H9 (cell line): Measurements from ENCODE around the gene TCF15. TPM values are rescaled to one million over a fixed set of nuclear protein-coding genes. Genes with fewer than 3 reads are reported as not detected.

Experiments
- DNase-seq: peaks from one replicate; pipeline ENCODE4 v3.0.0-alpha.2; 2017
- H2AFZ ChIP-seq: one replicate; pipeline ENCODE4 v1.6.1; 2013; ENCODE audit warnings: mild to moderate bottlenecking, low read length, control low read depth, moderate library complexity
- H2AK5ac ChIP-seq: 2 replicates; pipeline ENCODE4 v1.6.1; 2013; ENCODE audit warnings: low read length, control low read depth, mixed read lengths; ENCODE audit not compliant: insufficient read length
- H2BK120ac ChIP-seq: one replicate; pipeline ENCODE4 v1.6.1; 2013; ENCODE audit warnings: low read depth, mild to moderate bottlenecking, low read length, control low read depth, inconsistent platforms; ENCODE audit not compliant: poor library complexity, severe bottlenecking
- H2BK12ac ChIP-seq: 2 replicates; pipeline ENCODE4 v1.6.1; 2013; ENCODE audit warnings: low read length, control low read depth, mixed read lengths, low read depth; ENCODE audit not compliant: insufficient read length
- H2BK15ac ChIP-seq: 2 replicates; pipeline ENCODE4 v1.6.1; 2013; ENCODE audit warnings: low read depth, low read length, control low read depth
- H2BK20ac ChIP-seq: one replicate; pipeline ENCODE4 v1.6.1; 2013; ENCODE audit warnings: low read depth, mild to moderate bottlenecking, low read length, control low read depth, inconsistent platforms; ENCODE audit not compliant: poor library complexity, severe bottlenecking
- H2BK5ac ChIP-seq: 2 replicates; pipeline ENCODE4 v1.6.1; 2013; ENCODE audit warnings: low read length, control low read depth, mixed read lengths; ENCODE audit not compliant: insufficient read length
- H3K14ac ChIP-seq: 2 replicates; pipeline ENCODE4 v1.6.1; 2013; ENCODE audit warnings: low read length, control low read depth; ENCODE audit not compliant: insufficient read depth
- H3K18ac ChIP-seq: 2 replicates; pipeline ENCODE4 v1.6.1; 2013; ENCODE audit warnings: low read depth, mild to moderate bottlenecking, mixed read lengths, low read length, control low read depth; ENCODE audit not compliant: insufficient read length
- H3K23ac ChIP-seq: 2 replicates; pipeline ENCODE4 v1.6.1; 2013; ENCODE audit warnings: low read length, control low read depth, mixed read lengths, low read depth; ENCODE audit not compliant: insufficient read length
- H3K23me2 ChIP-seq: 2 replicates; pipeline ENCODE4 v1.6.1; 2013; ENCODE audit warnings: low read depth, mild to moderate bottlenecking, mixed read lengths, low read length, control low read depth; ENCODE audit not compliant: insufficient read length, poor library complexity, severe bottlenecking
- H3K27ac ChIP-seq: 2 replicates; pipeline ENCODE4 v1.5.1; 2013; ENCODE audit warnings: low read length, control low read depth, mixed read lengths, low read depth; ENCODE audit not compliant: insufficient read length
- H3K27me3 ChIP-seq: 2 replicates; pipeline ENCODE4 v1.6.1; 2013; ENCODE audit warnings: low read length, control low read depth, inconsistent platforms; ENCODE audit not compliant: insufficient read depth
- H3K4ac ChIP-seq: 2 replicates; pipeline ENCODE4 v1.6.1; 2013; ENCODE audit warnings: low read depth, mild to moderate bottlenecking, control low read depth, inconsistent platforms, low read length, moderate library complexity
- H3K4me1 ChIP-seq: 2 replicates; pipeline ENCODE4 v1.6.1; 2013; ENCODE audit warnings: low read length, control low read depth, inconsistent platforms; ENCODE audit not compliant: insufficient read depth
- H3K4me2 ChIP-seq: 2 replicates; pipeline ENCODE4 v1.6.1; 2013; ENCODE audit warnings: low read length, control low read depth, mixed read lengths; ENCODE audit not compliant: insufficient read length, insufficient read depth
- H3K56ac ChIP-seq: 2 replicates; pipeline ENCODE4 v1.6.1; 2013; ENCODE audit warnings: low read depth, mild to moderate bottlenecking, mixed read lengths, low read length, control low read depth; ENCODE audit not compliant: insufficient read length
- H3K79me1 ChIP-seq: 2 replicates; pipeline ENCODE4 v1.6.1; 2013; ENCODE audit warnings: low read depth, mild to moderate bottlenecking, moderate library complexity, low read length, control low read depth, inconsistent platforms; ENCODE audit not compliant: insufficient read depth, poor library complexity, severe bottlenecking
- H3K79me2 ChIP-seq: 2 replicates; pipeline ENCODE4 v1.6.1; 2013; ENCODE audit warnings: low read length, control low read depth, inconsistent platforms; ENCODE audit not compliant: insufficient read depth
- H3K9ac ChIP-seq: 2 replicates; pipeline ENCODE4 v1.6.1; 2013; ENCODE audit warnings: low read length, control low read depth, mixed read lengths; ENCODE audit not compliant: insufficient read length; ENCODE audit errors: extremely low read depth
- H3K9me3 ChIP-seq: one replicate; pipeline ENCODE4 v1.6.1; 2013; ENCODE audit warnings: low read depth, low read length, inconsistent platforms; ENCODE audit not compliant: control insufficient read depth
- H3T11ph ChIP-seq: one replicate; pipeline ENCODE4 v1.6.1; 2013; ENCODE audit warnings: mild to moderate bottlenecking, low read length, control low read depth, inconsistent platforms
- H4K20me1 ChIP-seq: one replicate; pipeline ENCODE4 v1.6.1; 2013; ENCODE audit not compliant: control insufficient read depth, insufficient read length, insufficient read depth
- H4K5ac ChIP-seq: 2 replicates; pipeline ENCODE4 v1.6.1; 2013; ENCODE audit warnings: low read depth, mild to moderate bottlenecking, mixed read lengths, low read length, control low read depth; ENCODE audit not compliant: insufficient read length
- H4K8ac ChIP-seq: replicated peaks from 2 replicates; pipeline ENCODE4 v1.6.1; 2013; ENCODE audit warnings: low read length, control low read depth, mixed read lengths, low read depth; ENCODE audit not compliant: insufficient read length
- H4K91ac ChIP-seq: 2 replicates; pipeline ENCODE4 v1.6.1; 2013; ENCODE audit warnings: low read depth, mild to moderate bottlenecking, moderate library complexity, mixed read lengths, low read length, control low read depth; ENCODE audit not compliant: insufficient read length
- H3K27ac Mint-ChIP-seq, 3 experiments: 2 replicates in 2 of 3; 3 replicates in 1 of 3; pipeline ENCODE4 v1.8.0; 2020 to 2021; ENCODE audit warnings: mixed read lengths in 3 of 3, mild to moderate bottlenecking in 1 of 3, moderate library complexity in 1 of 3
- H3K27me3 Mint-ChIP-seq: 2 replicates; pipeline ENCODE4 v1.8.0; 2021; ENCODE audit warnings: low read depth, mild to moderate bottlenecking, moderate library complexity, mixed read lengths
- H3K36me3 Mint-ChIP-seq, 3 experiments: 2 replicates in 2 of 3; 3 replicates in 1 of 3; pipeline ENCODE4 v1.8.0; 2020 to 2021; ENCODE audit warnings: low read depth in 3 of 3, mixed read lengths in 3 of 3; ENCODE audit not compliant: insufficient read depth in 1 of 3
- H3K4me1 Mint-ChIP-seq, 2 experiments: 2 replicates each; pipeline ENCODE4 v1.8.0; 2020; ENCODE audit warnings: mixed read lengths in 2 of 2
- H3K4me3 Mint-ChIP-seq, 2 experiments: 2 replicates in 1 of 2; 3 replicates in 1 of 2; pipeline ENCODE4 v1.8.0; 2020 to 2021; ENCODE audit warnings: mild to moderate bottlenecking in 2 of 2, mixed read lengths in 2 of 2, moderate library complexity in 1 of 2
- H3K9me3 Mint-ChIP-seq, 2 experiments: 2 replicates in 1 of 2; 3 replicates in 1 of 2; pipeline ENCODE4 v1.8.0; 2020; ENCODE audit warnings: mild to moderate bottlenecking in 2 of 2, mixed read lengths in 2 of 2, moderate library complexity in 1 of 2
- CTCF ChIP-seq: fragments of 200-600 bp; sonication (generic); conservative IDR thresholded peaks from 3 replicates; pipeline ENCODE4 v1.8.0; 2021; ENCODE audit warnings: antibody characterized with exemption, mild to moderate bottlenecking
- WGBS: extraction: QIAGEN DNeasy Blood & Tissue Kit; methylation state at CpG from one replicate; pipeline ENCODE4 v1.1.7; 2013; ENCODE audit warnings: missing lambda C conversion rate, low lambda C conversion rate, mixed read lengths; ENCODE audit not compliant: insufficient read length; ENCODE audit errors: extremely low coverage; 5-methylcytosine and 5-hydroxymethylcytosine counted together
- total RNA-seq: library from RNA; stranded (reverse); gene quantifications from 2 replicates; pipeline ENCODE4 v1.2.1, GENCODE V29; 2021

The TCF15 gene
- total RNA-seq, 1 experiment from 2014 or later: 2.0 TPM

DNA sequence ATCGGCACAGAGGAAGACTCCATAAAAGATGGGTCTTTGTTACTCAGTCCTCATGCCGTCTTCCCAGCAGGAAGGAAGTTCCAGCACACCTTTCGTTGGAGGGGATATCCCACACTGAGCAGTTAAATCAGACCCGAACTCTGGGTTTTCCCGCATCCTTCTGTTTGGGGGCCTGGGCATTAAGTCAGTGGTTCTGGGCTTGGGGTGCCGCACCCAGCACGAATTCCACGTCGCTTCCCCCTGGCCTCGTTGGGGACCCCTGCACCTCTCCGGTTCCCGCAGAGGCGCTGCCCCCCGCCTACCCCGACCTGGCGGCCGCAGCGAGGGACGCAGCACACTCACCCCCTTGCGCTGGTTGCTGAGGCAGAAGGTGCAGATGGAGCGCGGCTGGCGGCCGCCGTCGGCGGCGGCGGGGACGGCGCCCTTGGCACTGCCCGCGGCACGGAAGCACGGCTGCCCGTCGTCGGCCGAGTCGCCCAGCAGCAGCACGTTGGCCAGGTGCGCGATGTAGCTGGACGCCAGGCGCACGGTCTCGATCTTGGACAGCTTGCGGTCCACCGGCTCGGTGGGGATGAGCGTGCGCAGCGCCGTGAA, 641 bp downstream of the TCF15 start:
- DNase-seq: no peak
- no peak for TF ChIP-seq CTCF

More for the DNA sequence above, 641 bp downstream of the TCF15 start:
- Mint-ChIP-seq H3K27ac (no peak overlapping the region), H3K27me3 (peaks cover 54% of the 10 kb centered on the region), H3K4me3 (peak overlapping the region; percentile 55 to 83), H3K4me1 (peaks cover 7 to 35% of the 10 kb centered on the region in 2 experiments), H3K9me3 (no peaks in the 10 kb centered on the region), H3K36me3 (peaks cover 0 to 2% (median 0%) of the 10 kb centered on the region in 3 experiments; a peak in 1 of 7 replicates)
- Histone ChIP-seq H2BK120ac (no peak overlapping the region), H3K4me2 (peak overlapping the region; percentile 63), H2BK15ac (no peak overlapping the region), H3K56ac (no peak overlapping the region), H3K79me1 (no peaks in the 10 kb centered on the region), H3T11ph (no peak overlapping the region), H3K79me2 (no peaks in the 10 kb centered on the region), H4K8ac (no peak overlapping the region), H4K20me1 (peaks cover 3% of the 10 kb centered on the region), H3K23me2 (peaks cover 8% of the 10 kb centered on the region), H3K4ac (no peak overlapping the region), H3K18ac (no peak overlapping the region), H2BK5ac (no peak overlapping the region), H3K27ac (no peak overlapping the region), H3K9me3 (no peaks in the 10 kb centered on the region), H3K27me3 (peaks cover 12% of the 10 kb centered on the region; the same call in 1 of the 2 replicates), H3K9ac (no peak overlapping the region), H3K23ac (no peak overlapping the region), H3K14ac (peak overlapping the region; percentile 84), H4K91ac (no peak overlapping the region), H2BK12ac (no peak overlapping the region), H2AK5ac (no peak overlapping the region), H4K5ac (no peak overlapping the region), H2BK20ac (no peak overlapping the region), H2AFZ (no peak overlapping the region), H3K4me1 (no peaks in the 10 kb centered on the region)
- no CpG with 5 or more reads among the region's 54 CpGs for WGBS
